OCI-LY7 (cell line): Measurements from ENCODE around the gene SBF2. TPM values are rescaled to one million over a fixed set of nuclear protein-coding genes. Genes with fewer than 3 reads are reported as not detected.

Source experiments
- BruUV-seq: library from RNA; stranded (reverse); fragments of 400-500 nt; replicated peaks from 2 replicates; lab custom pipeline; 2021; lab: Mats Ljungman, UMichigan
- CTCF ChIA-PET: fragments of 300-600 bp; sonication (Branson Sonifier 250); formaldehyde crosslinking; loops from one replicate; lab custom pipeline; 2022; ENCODE audit warnings: antibody characterized with exemption; ENCODE audit not compliant: unreplicated experiment; lab: Charles Lee
- POLR2A ChIA-PET: fragments of 300-600 bp; sonication (Branson Sonifier 250); formaldehyde crosslinking; loops from one replicate; lab custom pipeline; 2022; ENCODE audit warnings: antibody characterized with exemption; lab: Charles Lee
- DNase-seq: peaks from one replicate; pipeline ENCODE4 v3.0.0-alpha.2; 2015; ENCODE audit warnings: low spot score
- H2AFZ ChIP-seq: fragments of 200-600 bp; sonication (generic), shearing (Covaris generic); 2 replicates; pipeline ENCODE4 v1.6.1; 2014; ENCODE audit warnings: mild to moderate bottlenecking, antibody characterized with exemption, low read length, moderate library complexity
- H3K27ac ChIP-seq: fragments of 200-600 bp; sonication (generic); 2 replicates; pipeline ENCODE4 v1.5.1; 2014; ENCODE audit warnings: mixed run types, low read depth, mild to moderate bottlenecking, moderate library complexity, low read length, inconsistent platforms; ENCODE audit not compliant: poor library complexity, severe bottlenecking
- H3K36me3 ChIP-seq: fragments of 200-600 bp; sonication (generic); 2 replicates; pipeline ENCODE4 v1.6.1; 2014; ENCODE audit warnings: mild to moderate bottlenecking, antibody characterized with exemption, low read length, moderate library complexity, mixed read lengths; ENCODE audit not compliant: insufficient read depth
- H3K4me1 ChIP-seq: fragments of 200-600 bp; sonication (generic); 2 replicates; pipeline ENCODE4 v1.5.1; 2014; ENCODE audit warnings: mild to moderate bottlenecking, low read length; ENCODE audit not compliant: insufficient read depth, poor library complexity, severe bottlenecking
- H3K4me2 ChIP-seq: fragments of 200-600 bp; sonication (generic); 2 replicates; pipeline ENCODE4 v1.6.1; 2014; ENCODE audit warnings: mild to moderate bottlenecking, low read length
- H3K4me3 ChIP-seq: fragments of 200-600 bp; sonication (generic); 2 replicates; pipeline ENCODE4 v1.5.1; 2014; ENCODE audit warnings: mild to moderate bottlenecking, low read depth, low read length; ENCODE audit not compliant: poor library complexity, severe bottlenecking
- H3K79me2 ChIP-seq: fragments of 200-600 bp; sonication (generic); 2 replicates; pipeline ENCODE4 v1.6.1; 2016; ENCODE audit warnings: low read depth, mild to moderate bottlenecking, low read length, moderate library complexity, mixed read lengths; ENCODE audit not compliant: insufficient read depth
- H3K9me2 ChIP-seq: fragments of 200-600 bp; sonication (generic); 2 replicates; pipeline ENCODE4 v1.6.1; 2016; ENCODE audit warnings: mild to moderate bottlenecking, low read length, mixed read lengths; ENCODE audit not compliant: insufficient read depth
- H3K9me3 ChIP-seq: fragments of 200-600 bp; sonication (generic); 2 replicates; pipeline ENCODE4 v1.6.1; 2014; ENCODE audit warnings: mild to moderate bottlenecking, mixed run types, low read length, mixed read lengths
- H4K20me1 ChIP-seq: fragments of 200-600 bp; sonication (generic); 2 replicates; pipeline ENCODE4 v1.6.1; 2014; ENCODE audit warnings: mild to moderate bottlenecking, antibody characterized with exemption, low read length, moderate library complexity, mixed read lengths; ENCODE audit not compliant: insufficient read depth
- CTCF ChIP-seq: fragments of 200-600 bp; sonication (generic); conservative IDR thresholded peaks from 2 replicates; pipeline ENCODE4 v1.5.1; 2014; ENCODE audit warnings: mild to moderate bottlenecking, antibody characterized with exemption, low read length, moderate library complexity, mixed read lengths
- EZH2phosphoT487 ChIP-seq: fragments of 200-600 bp; sonication (generic); IDR thresholded peaks from 2 replicates; pipeline ENCODE4 v1.6.1; 2018; ENCODE audit warnings: low read depth, borderline replicate concordance, mild to moderate bottlenecking, mixed run types, antibody characterized with exemption, low read length, moderate library complexity, mixed read lengths
- intact Hi-C: fragments of 100-400 bp; cut with micrococcal nuclease; formaldehyde crosslinking; loops from one replicate; pipeline ENCODE4 v1.10.0; 2022; ENCODE audit not compliant: unreplicated experiment
- total RNA-seq, 2 experiments: library from RNA; depleted of rRNA in 1 of 2; stranded (reverse); fragments of >200 nt in 1 of 2; shearing (Covaris generic) in 1 of 2; gene quantifications; 2 replicates each; pipeline ENCODE4 v1.2.3, GENCODE V29; 2014 to 2022

SBF2 gene
- total RNA-seq, 2 experiments from 2014 or later, result 12.9 to 14.3 TPM

DNA sequence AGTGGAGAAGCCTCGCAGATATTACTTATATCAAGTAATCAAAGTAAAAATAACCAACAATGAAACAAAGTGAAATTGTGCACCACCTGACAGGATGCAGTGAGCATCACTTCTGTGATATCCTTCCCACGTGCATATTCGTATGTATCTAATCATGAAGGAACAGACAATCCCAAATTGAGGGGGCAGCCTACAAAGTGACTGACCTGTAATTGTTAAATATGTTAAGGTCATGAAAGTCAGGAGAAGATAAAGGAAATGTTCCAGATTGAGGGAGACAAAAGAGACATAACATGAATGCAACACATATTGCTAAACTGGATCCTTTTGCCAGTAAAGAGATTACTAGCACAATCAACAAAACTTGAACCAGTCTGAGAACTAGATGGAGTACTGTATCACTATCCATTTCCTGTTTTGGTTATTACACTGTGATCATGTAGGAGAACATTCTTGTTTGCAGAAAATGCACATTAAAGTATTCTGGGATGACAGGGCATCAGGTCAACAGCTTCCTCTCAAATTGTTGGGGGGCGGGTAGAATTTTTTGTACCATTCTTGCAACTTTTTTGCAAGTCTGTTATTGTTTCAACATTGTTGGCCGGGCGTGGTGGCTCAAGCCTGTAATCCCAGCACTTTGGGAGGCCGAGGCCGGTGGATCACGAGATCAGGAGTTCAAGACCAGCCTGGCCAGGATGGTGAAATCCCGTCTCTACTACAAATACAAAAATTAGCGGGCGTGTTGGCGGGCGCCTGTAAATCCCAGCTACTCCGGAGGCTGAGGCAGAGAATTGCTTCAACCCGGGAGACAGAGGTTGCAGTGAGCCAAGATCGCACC is 2.0 kb downstream of the SBF2 start:
- no peaks in the 10 kb centered on the region for H3K9me2 ChIP-seq
- no TSS peak for BruUV-seq
- H3K27ac ChIP-seq, result no peak overlapping the region
- H3K9me3 ChIP-seq, result no peaks in the 10 kb centered on the region
- H3K4me2 ChIP-seq, result 0 out of 2 replicates have a peak overlapping the region, but pooled peaks have one; percentile 13
- ChIA-PET POLR2A (interaction anchor here (0.6 to 1.1 kb wide), 3 partner anchors 18 to 592 kb away, joined by 3 to 5 read pairs (median 3); no protein-coding TSS in a partner anchor), CTCF (no interaction called here)
- peaks cover 7% of the 10 kb centered on the region; the same call in 1 of the 2 replicates for H4K20me1 ChIP-seq
- H3K36me3 ChIP-seq, result no peaks in the 10 kb centered on the region
- no peaks in the 10 kb centered on the region for H3K79me2 ChIP-seq
- peaks cover 20% of the 10 kb centered on the region for H3K4me1 ChIP-seq
- no peak for DNase-seq
- no peak overlapping the region for H2AFZ ChIP-seq
- intact Hi-C loops, result no loop called here
- no peak for TF ChIP-seq CTCF
- no peak overlapping the region for H3K4me3 ChIP-seq

DNA sequence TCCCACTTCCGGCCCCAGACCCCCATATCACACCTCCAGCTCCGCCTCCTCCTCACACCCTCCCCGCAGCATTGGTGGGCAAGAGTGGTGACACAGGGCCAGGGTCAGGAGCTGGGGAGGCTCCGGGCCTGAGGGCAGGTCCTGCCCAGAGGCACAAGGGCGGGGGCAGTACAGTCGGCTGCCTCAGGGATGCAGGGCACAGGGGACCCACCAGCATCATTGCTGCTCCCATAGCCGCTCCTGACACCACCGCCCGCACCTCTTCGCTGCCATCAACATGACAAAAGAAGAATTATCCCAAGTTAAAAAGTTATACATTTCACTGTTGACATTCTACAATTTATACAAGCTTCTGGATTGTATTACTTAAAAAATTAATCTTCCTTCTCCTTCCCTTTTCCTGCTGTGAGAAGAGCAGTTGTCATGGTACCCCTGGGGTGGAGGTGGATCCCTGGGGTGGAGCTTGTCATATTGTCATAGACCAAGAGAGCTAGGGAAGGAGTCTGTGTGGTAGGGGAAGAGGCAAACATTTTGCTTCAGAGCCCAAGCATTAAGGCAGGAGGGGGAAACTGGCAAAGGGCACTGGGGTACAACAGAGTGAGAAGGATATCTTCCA is 4.1 kb downstream of the SBF2 start:
- ChIA-PET CTCF (no interaction called here), POLR2A (no interaction called here)
- Histone ChIP-seq H3K36me3 (no peaks in the 10 kb centered on the region), H2AFZ (no peak overlapping the region), H3K79me2 (no peaks in the 10 kb centered on the region), H3K9me2 (no peaks in the 10 kb centered on the region), H3K4me2 (no peak overlapping the region), H4K20me1 (peaks cover 7% of the 10 kb centered on the region; the same call in 1 of the 2 replicates), H3K9me3 (no peaks in the 10 kb centered on the region), H3K27ac (no peak overlapping the region), H3K4me3 (no peak overlapping the region), H3K4me1 (peaks cover 14% of the 10 kb centered on the region)
- TF ChIP-seq CTCF (no peak), EZH2phosphoT487 (no peak)
- intact Hi-C loops, result no loop called here
- no peak for DNase-seq
- no TSS peak for BruUV-seq
